ENCODE measurements around the gene FMNL2. TPM values are rescaled to one million over a fixed set of nuclear protein-coding genes. Genes with fewer than 3 reads are reported as not detected.

Gene FMNL2
- total RNA-seq, 1 donor from 2014 or later: 1.5 TPM

DNA sequence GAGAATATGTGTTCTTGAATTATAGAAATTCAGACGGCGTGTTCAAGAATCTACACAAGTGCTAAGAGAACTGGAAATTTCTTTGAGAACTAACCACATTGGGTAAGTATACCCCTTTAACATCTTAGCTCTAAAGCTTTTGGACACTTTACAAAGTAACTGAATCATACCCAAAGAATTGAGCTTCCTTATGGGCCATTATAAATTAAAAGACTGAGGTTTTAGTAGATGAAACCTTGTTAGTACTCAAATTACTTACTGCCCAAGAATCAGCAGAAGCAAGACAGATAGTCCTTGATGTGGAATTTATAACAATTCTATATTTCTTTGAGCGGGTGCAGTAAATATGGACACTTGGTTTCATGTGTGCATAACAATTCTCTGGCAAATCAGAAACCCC lies 214.0 kb downstream of the FMNL2 start:
- intact Hi-C loops (cut with micrococcal nuclease): no loop called here

GRCh38 chr2:152549423-152549822 lies 214.4 kb downstream of the FMNL2 start:
- intact Hi-C loops (cut with micrococcal nuclease): no loop called here

DNA sequence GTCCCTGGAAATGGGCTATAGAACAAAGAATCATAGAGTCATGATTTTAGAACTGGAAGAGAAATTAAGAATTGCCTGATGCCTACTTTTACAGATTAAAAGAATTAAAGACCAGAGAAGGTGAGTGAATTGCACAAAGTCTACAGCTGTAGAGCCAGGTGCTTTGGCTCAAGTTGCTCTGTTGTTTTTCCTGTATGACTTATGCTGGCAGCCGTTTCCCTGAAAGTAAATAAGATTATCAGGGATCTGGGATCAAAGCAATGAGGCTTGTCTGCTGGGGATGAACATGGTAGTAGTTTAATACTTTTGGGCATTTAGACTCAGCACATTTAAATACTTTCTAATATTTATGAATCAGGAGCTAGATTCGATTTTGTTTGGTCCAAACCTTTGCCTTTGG lies 215.4 kb downstream of the FMNL2 start:
- intact Hi-C loops (cut with micrococcal nuclease): no loop called here

GRCh38 chr2:152552888-152553287 lies 217.9 kb downstream of the FMNL2 start:
- intact Hi-C loops (cut with micrococcal nuclease): no loop called here

GRCh38 chr2:152553518-152553917 lies 218.5 kb downstream of the FMNL2 start:
- intact Hi-C loops (cut with micrococcal nuclease): no loop called here

GRCh38 chr2:152555048-152555447 lies 220.1 kb downstream of the FMNL2 start:
- intact Hi-C loops (cut with micrococcal nuclease): no loop called here

GRCh38 chr2:152556506-152556905 lies 221.5 kb downstream of the FMNL2 start:
- intact Hi-C loops (cut with micrococcal nuclease): no loop called here

GRCh38 chr2:152557273-152557888 lies 222.4 kb downstream of the FMNL2 start:
- intact Hi-C loops (cut with micrococcal nuclease): no loop called here

DNA sequence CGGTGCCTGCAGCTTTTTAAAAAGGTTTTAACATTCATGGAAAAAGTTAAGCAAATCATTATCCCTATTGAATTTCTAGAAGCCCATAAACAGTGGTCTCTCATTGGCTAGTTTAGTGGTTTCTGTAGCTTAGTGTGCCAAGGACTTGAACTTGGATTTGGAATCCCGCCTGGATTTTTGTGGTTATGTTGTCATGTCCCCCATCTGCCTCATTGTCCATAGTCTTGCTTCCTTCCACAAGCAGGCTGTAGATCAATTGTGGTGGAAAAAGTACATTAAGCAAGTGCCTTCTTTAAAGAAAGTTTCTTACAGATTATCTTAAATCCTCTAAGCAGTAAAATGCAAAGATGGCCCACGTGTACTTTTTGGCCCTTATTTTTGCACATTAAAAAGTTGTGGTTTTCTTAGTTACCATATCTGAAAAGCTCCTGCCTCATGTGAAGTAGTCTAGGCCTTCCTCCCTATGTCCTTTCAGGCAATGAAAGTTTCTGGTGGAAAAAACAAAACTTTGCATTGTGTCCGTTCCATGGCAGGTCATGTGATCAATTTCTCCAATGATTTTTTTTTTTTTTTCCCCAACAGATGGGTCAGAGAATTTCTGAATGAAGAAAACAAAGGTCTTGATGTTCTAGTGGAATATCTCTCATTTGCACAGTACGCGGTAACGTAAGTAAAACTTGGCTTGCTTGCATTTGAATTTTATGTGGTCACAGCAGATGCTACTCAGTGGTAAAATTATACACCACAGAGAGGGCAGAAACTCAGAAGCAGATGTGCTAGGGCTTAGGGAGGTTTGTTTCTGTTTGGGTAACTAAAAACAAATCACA lies 223.4 kb downstream of the FMNL2 start:
- intact Hi-C loops (cut with micrococcal nuclease): no loop called here

- intact Hi-C loops (cut with micrococcal nuclease): no loop called here
Measured at GRCh38 chr2:152559008-152559407, 224.0 kb downstream of the FMNL2 start.

DNA sequence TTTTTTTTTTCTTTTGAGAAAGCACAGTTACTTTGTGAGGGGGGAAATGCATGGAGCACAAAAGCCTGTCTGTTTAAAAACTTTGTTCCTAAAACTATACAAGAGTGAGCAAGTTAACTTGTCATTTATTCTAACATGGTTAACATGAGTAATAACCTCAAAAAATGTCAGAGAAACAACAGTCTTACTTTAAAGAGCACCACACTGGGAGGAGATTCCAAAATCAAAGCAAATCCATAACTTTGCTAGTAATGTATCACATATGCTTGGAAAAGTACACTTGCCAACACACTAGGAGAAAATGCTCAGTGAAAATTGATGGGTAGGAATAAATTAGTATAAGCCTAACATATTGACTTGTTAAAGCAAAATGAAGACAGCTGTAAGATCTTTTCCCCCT lies 225.2 kb downstream of the FMNL2 start:
- intact Hi-C loops (cut with micrococcal nuclease): no loop called here

DNA sequence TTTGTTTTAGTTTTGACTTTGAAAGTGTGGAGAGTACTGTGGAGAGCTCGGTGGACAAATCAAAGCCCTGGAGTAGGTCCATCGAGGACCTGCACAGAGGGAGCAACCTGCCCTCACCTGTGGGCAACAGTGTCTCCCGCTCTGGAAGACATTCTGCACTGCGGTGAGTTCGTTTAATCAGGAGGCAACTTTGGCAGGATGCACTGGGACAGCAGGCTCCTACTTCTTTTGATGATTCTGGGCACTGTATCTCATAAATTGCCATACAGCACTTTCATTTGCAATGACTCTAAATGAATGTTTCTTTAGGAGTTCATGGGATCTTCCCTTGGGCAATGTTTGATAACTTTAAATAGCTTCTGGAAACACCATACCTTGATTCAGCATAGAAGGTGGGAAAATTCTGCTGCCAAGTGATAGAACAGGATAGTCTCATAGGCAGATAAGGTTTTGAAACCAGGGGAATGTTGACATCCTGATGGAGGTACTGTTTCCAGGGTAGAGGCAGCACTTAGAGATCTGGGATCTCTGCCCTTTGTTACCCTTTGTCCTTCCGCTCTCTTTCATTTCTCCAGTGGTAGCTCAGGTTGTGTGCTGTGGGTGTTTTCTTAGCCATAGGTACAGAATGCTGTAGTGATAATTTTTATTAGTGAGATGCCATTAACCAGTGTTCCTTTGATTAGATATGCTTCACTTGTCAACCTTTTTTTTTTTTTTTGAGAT lies 226.1 kb downstream of the FMNL2 start:
- intact Hi-C loops (cut with micrococcal nuclease): no loop called here

GRCh38 chr2:152562198-152562884 lies 227.4 kb downstream of the FMNL2 start:
- intact Hi-C loops (cut with micrococcal nuclease): no loop called here

- intact Hi-C loops (cut with micrococcal nuclease): no loop called here
Measured at GRCh38 chr2:152563764-152564163, 228.8 kb downstream of the FMNL2 start.

- intact Hi-C loops (cut with micrococcal nuclease): no loop called here
Measured at GRCh38 chr2:152564754-152565551, 230.0 kb downstream of the FMNL2 start.

GRCh38 chr2:152565884-152566727 lies 231.1 kb downstream of the FMNL2 start:
- intact Hi-C loops (cut with micrococcal nuclease): no loop called here

GRCh38 chr2:152566728-152567069 lies 231.7 kb downstream of the FMNL2 start:
- intact Hi-C loops (cut with micrococcal nuclease): no loop called here

- intact Hi-C loops (cut with micrococcal nuclease): no loop called here
Measured at GRCh38 chr2:152568531-152568930, 233.6 kb downstream of the FMNL2 start.

GRCh38 chr2:152569186-152569585 lies 234.2 kb downstream of the FMNL2 start:
- intact Hi-C loops (cut with micrococcal nuclease): no loop called here

All from T-helper 2 cell treated with Interferon-gamma antibody and Interleukin-4, amounts not matched to agents 100 ng/mL and 5 ng/mL, for 36 hours (primary cell).